Adipose tissue (tissue), 3 donors: Measurements from ENCODE around the gene THAP12. TPM values are rescaled to one million over a fixed set of nuclear protein-coding genes. Genes with fewer than 3 reads are reported as not detected.
"Not testable (repeated sequence)": the region's sequence is repeated elsewhere in the genome, so short reads cannot be mapped to it uniquely, and the experiment has no call there.

Experiments
- H3K27ac ChIP-seq: one replicate; pipeline ENCODE4 v1.5.1; 2013; ENCODE audit warnings: low read depth, low read length
- WGBS, 3 donors: extraction: QIAGEN DNeasy Blood & Tissue Kit; methylation state at CpG; one replicate each; pipeline ENCODE4 v1.1.7; 2013; 5-methylcytosine and 5-hydroxymethylcytosine counted together
- polyA plus RNA-seq, 3 donors: library from polyadenylated mRNA; stranded (reverse); fragments of 200-250 nt; gene quantifications; one replicate each; pipeline ENCODE4 v1.2.3, GENCODE V29; 2013
- donor health status: healthy with polysubstance abuse.
- donor health status: Bipolar disorder and iron deficiency.
- donor health status: healthy.

THAP12 gene, protein sequence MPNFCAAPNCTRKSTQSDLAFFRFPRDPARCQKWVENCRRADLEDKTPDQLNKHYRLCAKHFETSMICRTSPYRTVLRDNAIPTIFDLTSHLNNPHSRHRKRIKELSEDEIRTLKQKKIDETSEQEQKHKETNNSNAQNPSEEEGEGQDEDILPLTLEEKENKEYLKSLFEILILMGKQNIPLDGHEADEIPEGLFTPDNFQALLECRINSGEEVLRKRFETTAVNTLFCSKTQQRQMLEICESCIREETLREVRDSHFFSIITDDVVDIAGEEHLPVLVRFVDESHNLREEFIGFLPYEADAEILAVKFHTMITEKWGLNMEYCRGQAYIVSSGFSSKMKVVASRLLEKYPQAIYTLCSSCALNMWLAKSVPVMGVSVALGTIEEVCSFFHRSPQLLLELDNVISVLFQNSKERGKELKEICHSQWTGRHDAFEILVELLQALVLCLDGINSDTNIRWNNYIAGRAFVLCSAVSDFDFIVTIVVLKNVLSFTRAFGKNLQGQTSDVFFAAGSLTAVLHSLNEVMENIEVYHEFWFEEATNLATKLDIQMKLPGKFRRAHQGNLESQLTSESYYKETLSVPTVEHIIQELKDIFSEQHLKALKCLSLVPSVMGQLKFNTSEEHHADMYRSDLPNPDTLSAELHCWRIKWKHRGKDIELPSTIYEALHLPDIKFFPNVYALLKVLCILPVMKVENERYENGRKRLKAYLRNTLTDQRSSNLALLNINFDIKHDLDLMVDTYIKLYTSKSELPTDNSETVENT
- polyA plus RNA-seq, result 10 to 100 TPM; 15.2 to 43.6 (median 24.0) TPM

DNA sequence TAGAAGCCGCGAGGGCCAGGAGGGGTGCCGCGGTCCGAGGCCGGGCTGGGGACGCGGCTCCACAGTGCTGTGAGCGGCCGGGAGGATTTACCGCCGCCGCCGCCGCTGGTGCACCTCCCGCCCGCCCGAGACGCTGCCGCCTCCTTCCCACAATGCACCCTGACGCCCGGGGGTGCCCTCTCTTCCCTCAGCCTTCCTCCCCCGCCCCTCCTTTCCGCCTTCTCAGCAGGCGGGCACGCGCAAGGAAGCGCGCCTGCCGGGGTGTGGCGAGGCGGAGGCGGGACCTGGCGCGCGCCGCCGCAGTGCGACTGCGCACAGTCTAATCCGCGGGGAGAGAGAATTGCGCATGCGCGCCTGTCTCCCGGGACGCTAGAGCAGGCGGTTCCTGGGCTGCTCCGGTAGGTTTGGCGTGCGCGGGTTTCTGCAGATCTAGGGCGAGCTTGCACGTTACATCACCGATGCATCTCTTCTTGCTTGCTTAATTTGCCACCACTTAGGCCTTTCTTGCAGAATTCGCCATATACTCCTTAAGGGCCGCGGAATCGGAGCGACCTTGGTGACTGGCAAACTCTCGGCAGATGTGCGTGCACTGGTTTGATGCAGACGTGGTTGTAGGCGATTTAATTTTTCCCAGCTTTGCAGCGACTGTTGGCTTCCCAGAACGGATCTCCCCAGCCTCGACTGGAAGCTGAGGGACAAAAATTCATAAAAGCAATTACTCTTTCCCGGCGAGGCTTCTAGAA, at the start of gene THAP12, which contains the start of gene GVQW3:
Gene THAP12 (minus strand): TSS at position 156 of the 743 bp plus-strand sequence. CDS start 296 bp downstream, outside the sequence.
Gene GVQW3 (plus strand): TSS at position 347 of the 743 bp plus-strand sequence. CDS start 506 bp downstream, outside the sequence.
- H3K27ac ChIP-seq, result peak within 1 kb of the TSS; percentile 69
- WGBS, 3 donors, result 0% methylated on average over 51 to 69 of the region's 69 CpGs

DNA sequence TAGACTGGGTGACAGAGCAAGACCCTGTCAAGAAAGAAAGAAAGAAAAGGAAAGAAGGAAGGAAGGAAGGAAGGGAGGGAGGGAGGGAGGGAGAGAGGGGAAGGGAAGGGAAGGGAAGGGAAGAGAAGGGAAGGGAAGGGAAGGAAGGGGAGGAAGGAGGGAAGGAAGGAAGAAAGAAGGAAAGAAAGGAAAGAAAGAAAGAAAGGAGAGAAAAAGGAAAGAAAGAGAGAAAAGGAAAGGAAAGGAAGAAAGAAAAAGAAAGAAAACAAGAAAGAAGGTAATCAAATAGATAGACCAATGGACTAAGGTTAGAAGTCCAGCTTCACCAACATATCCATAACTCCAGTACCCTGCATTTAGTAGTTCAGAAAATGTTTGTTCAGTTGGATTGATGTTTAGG, 45.7 kb upstream of the THAP12 start:
- H3K27ac ChIP-seq, result no peak overlapping the region

DNA sequence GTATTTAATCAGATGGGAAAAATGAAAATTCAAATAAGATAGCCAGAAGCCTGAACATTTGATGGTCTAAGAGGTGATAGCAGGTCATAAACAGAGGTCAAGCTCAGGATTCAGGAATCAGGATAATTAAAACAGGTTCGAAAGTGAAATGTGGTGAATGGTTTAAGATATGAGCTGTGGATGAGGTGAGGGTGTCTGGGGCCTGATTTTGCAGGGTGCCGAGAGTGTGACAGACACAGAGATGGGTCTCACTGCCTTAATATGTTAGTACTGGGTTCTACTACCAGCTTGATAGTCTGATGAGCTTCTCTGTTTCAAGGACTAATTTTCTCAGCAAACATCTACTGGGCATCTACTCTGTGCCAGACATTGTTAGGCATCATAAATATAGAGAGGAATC, 44.0 kb upstream of the THAP12 start:
- WGBS, 3 donors, result 83 to 97% (median 91%) methylated on average over 2 of the region's 2 CpGs
- no peak overlapping the region for H3K27ac ChIP-seq

DNA sequence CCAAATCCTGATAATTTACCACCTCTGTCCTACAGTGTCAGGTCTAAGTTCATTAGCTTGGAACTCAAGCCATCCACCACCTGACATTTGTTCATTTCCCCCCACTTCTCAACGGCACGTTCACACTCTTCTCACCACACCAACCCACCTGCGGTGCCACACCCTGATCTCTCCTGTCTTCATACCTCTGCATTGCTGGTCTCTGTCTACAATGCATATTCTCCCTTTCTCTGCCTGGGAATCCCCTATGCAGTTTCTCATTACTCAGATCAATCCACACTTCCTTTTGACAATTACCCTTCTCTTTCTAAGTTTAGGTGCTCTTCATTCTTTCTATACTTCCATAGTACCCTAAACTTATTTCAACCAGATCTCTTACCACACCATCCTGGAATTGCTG, 43.4 kb upstream of the THAP12 start:
- WGBS, 3 donors, result 61 to 73% (median 62%) methylated on average over 3 of the region's 3 CpGs

GRCh38 chr11:76419896-76420295, 39.0 kb upstream of the THAP12 start:
- 44 to 68% (median 66%) methylated on average over 3 of the region's 3 CpGs for WGBS, 3 donors
- no peak overlapping the region for H3K27ac ChIP-seq

More for the DNA sequence above, 43.4 kb upstream of the THAP12 start:
- no peak overlapping the region for H3K27ac ChIP-seq

GRCh38 chr11:76415073-76415472, 34.1 kb upstream of the THAP12 start:
- no peak overlapping the region for H3K27ac ChIP-seq

- H3K27ac ChIP-seq, result no peak overlapping the region
- 57 to 78% (median 69%) methylated on average over 10 of the region's 10 CpGs for WGBS, 3 donors
Measured at GRCh38 chr11:76410851-76411357, 30.0 kb upstream of the THAP12 start.

GRCh38 chr11:76408171-76408965, 27.4 kb upstream of the THAP12 start:
- H3K27ac ChIP-seq, result no peak overlapping the region
- 66 to 79% (median 67%) methylated on average over 7 of the region's 7 CpGs for WGBS, 3 donors

- 94 to 95% (median 94%) methylated on average over 4 of the region's 4 CpGs for WGBS, 3 donors
- no peak overlapping the region for H3K27ac ChIP-seq
Measured at GRCh38 chr11:76406359-76406758, 25.4 kb upstream of the THAP12 start.

DNA sequence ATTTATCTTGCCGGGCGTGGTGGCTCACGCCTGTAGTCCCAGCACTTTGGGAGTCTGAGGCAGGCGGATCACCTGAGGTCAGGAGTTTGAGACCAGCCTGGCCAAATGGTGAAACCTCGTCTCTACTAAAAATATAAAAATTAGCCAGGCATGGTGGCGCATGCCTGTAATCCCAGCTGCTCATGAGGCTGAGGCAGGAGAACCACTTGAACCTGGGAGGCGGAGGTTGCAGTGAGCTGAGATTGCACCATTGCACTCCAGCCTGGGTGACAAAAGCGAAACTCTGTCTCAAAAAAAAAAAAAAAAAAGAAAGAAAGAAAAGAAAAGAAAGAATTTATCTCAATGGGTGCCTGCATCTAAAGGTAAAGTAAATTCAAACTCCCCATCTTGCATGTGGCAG, 20.6 kb upstream of the THAP12 start:
- not testable (repeated sequence) for H3K27ac ChIP-seq
- WGBS, 3 donors, result 86 to 94% (median 94%) methylated on average over 8 of the region's 8 CpGs

GRCh38 chr11:76400967-76401366, 20.0 kb upstream of the THAP12 start:
- 58 to 90% (median 82%) methylated on average over 1 of the region's 1 CpG for WGBS, 3 donors
- H3K27ac ChIP-seq, result no peak overlapping the region

DNA sequence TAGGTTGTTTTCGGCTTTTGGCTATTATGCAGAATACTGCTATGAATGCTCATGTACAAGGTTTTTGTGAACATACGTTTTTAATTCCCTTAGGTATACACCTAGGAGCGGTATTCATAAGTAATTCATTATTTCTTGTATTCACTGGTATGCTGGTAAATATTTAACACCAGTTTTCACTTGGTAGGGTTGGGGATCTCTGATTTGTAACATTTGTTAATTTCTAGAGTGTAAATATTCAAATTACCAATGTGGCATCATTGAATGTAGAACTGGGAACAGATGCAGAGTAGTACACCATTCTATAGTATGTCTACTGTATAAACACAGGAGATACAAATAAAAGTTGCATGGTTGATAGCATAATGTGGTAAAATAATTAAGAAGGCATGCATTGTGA, 16.5 kb upstream of the THAP12 start:
- H3K27ac ChIP-seq, result no peak overlapping the region
- WGBS, 3 donors, result 87 to 95% (median 92%) methylated on average over 3 of the region's 3 CpGs

- no peak overlapping the region for H3K27ac ChIP-seq
- 59 to 97% (median 95%) methylated on average over 1 of the region's 1 CpG for WGBS, 3 donors
Measured at GRCh38 chr11:76395296-76395695, 14.4 kb upstream of the THAP12 start.

DNA sequence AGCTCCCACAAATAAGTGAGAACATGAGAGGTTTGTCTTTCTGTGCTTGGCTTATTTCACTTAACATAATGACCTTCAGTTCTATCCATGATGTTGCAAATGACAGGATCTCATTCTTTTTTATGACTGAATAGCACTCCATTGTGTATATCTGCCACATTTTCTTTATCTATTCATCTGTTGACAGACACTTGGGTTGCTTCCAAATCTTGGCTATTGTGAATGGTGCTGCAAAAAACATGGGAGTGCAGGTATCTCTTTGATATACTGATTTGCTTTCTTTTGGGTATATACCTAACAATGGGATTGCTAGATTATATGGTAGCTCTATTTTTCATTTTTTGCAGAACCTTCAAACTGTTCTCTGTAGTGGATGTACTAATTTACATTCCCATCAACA, 13.5 kb upstream of the THAP12 start:
- H3K27ac ChIP-seq, result no peak overlapping the region

GRCh38 chr11:76392870-76393269, 11.9 kb upstream of the THAP12 start:
- H3K27ac ChIP-seq, result no peak overlapping the region
- 56 to 88% (median 77%) methylated on average over 1 of the region's 1 CpG for WGBS, 3 donors

GRCh38 chr11:76391811-76392475, 11.0 kb upstream of the THAP12 start:
- WGBS, 3 donors, result 43 to 90% (median 89%) methylated on average over 7 of the region's 7 CpGs
- no peak overlapping the region for H3K27ac ChIP-seq

DNA sequence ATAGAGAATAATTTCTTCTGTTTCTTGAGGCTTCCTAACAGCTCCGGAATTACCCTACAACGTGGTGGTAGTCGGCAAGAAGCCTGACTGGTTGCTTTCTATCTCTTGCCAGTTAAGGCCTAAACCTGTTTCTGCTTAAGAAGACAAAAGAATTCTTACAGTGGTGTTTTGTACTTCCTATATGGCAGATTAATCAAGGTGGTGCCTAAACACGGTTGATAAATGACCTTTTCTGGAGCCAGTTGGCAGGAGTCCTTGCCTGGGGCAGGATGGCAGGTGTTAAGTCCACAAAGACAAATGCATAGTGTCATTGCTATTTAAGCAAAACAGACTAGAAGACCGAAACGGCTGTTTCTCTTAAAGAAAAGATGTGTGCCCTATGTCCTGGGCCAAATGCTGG, 10.1 kb upstream of the THAP12 start:
- 13 to 40% (median 40%) methylated on average over 6 of the region's 6 CpGs for WGBS, 3 donors

GRCh38 chr11:76388408-76388807, 7.5 kb upstream of the THAP12 start:
- WGBS, 3 donors, result 36 to 96% (median 94%) methylated on average over 2 of the region's 2 CpGs

More for the DNA sequence above, 10.1 kb upstream of the THAP12 start:
- no peak overlapping the region for H3K27ac ChIP-seq

More at GRCh38 chr11:76388408-76388807, 7.5 kb upstream of the THAP12 start:
- no peak overlapping the region for H3K27ac ChIP-seq
